Spleen (tissue), 11 donors: Measurements from ENCODE around the gene ASIC4. TPM values are rescaled to one million over a fixed set of nuclear protein-coding genes. Genes with fewer than 3 reads are reported as not detected.

Experiments
- DNase-seq: peaks from one replicate; pipeline ENCODE4 v3.0.0-alpha.2; 2020
- H3K27ac ChIP-seq, 8 donors: fragments of 200-600 bp; sonication (generic) in 7 of 8; 1 replicate in 4 of 8; 2 replicates in 4 of 8; pipeline versions ENCODE4 v1.5.0 to v1.8.0; 2016 to 2021; ENCODE audit warnings: inconsistent platforms in 4 of 8, mild to moderate bottlenecking in 4 of 8, moderate library complexity in 1 of 8
- H3K27me3 ChIP-seq, 7 donors: fragments of 200-600 bp; sonication (generic) in 6 of 7; replicated peaks in 1 of 7; 1 replicate in 4 of 7; 2 replicates in 3 of 7; pipeline versions ENCODE4 v1.5.0 to v1.8.0; 2016 to 2021; ENCODE audit warnings: inconsistent platforms in 3 of 7, mild to moderate bottlenecking in 1 of 7
- H3K36me3 ChIP-seq, 6 donors: fragments of 200-600 bp; sonication (generic) in 5 of 6; 1 replicate in 4 of 6; 2 replicates in 2 of 6; pipeline versions ENCODE4 v1.5.0 to v1.8.0; 2016 to 2021; ENCODE audit warnings: inconsistent platforms in 2 of 6
- H3K4me1 ChIP-seq, 6 donors: fragments of 200-600 bp; sonication (generic) in 5 of 6; 1 replicate in 3 of 6; 2 replicates in 3 of 6; pipeline versions ENCODE4 v1.5.0 to v1.8.0; 2016 to 2021; ENCODE audit warnings: inconsistent platforms in 3 of 6
- H3K4me3 ChIP-seq, 8 donors: fragments of 200-600 bp; sonication (generic) in 7 of 8; 1 replicate in 4 of 8; 2 replicates in 4 of 8; pipeline versions ENCODE4 v1.5.0 to v1.8.0; 2016 to 2021; ENCODE audit warnings: inconsistent platforms in 4 of 8, mild to moderate bottlenecking in 4 of 8, moderate library complexity in 2 of 8
- H3K9me3 ChIP-seq, 8 donors: fragments of 200-600 bp; sonication (generic) in 7 of 8; 1 replicate in 4 of 8; 2 replicates in 4 of 8; pipeline versions ENCODE4 v1.5.0 to v1.8.0; 2016 to 2021; ENCODE audit warnings: inconsistent platforms in 4 of 8
- POLR2A ChIP-seq, 3 donors: fragments of 450-650 bp; IDR thresholded peaks; one replicate each; pipeline ENCODE4 v1.5.1; 2017; ENCODE audit warnings: antibody characterized with exemption in 3 of 3, mild to moderate bottlenecking in 1 of 3
- POLR2AphosphoS5 ChIP-seq, 3 donors: sonication (generic); formaldehyde crosslinking; IDR thresholded peaks; one replicate each; pipeline ENCODE4 v1.5.1; 2017; ENCODE audit warnings: antibody characterized with exemption in 3 of 3
- WGBS, 5 donors: extraction: QIAGEN DNeasy Blood & Tissue Kit in 3 of 5; methylation state at CpG; one replicate each; pipeline versions ENCODE4 v1.1.5 to v1.1.7; 2013 to 2018; 5-methylcytosine and 5-hydroxymethylcytosine counted together
- intact Hi-C: fragments of 100-400 bp; cut with DNase I; formaldehyde crosslinking; loops from one replicate; pipeline ENCODE4 v1.15.0; 2023; ENCODE audit warnings: low total_unique reads
- polyA plus RNA-seq, 3 donors: library from polyadenylated mRNA; stranded (reverse); fragments of 200-250 nt; gene quantifications; one replicate each; pipeline ENCODE4 v1.2.1, GENCODE V29; 2013
- total RNA-seq, 7 donors: library from RNA; depleted of rRNA in 3 of 7; stranded (reverse); fragments of >200 nt in 3 of 7; fragmentation: NEBNext Ultra II Directional in 4 of 7; extraction: Animal tissue kit (Norgen Biotek cat#: 25700) in 4 of 7; gene quantifications; one replicate each; pipeline versions ENCODE4 v1.1.0 to v1.2.1, GENCODE V29; 2016 to 2021
- TF ChIP-seq, protein P1 (sequence below), 11 experiments: fragments of 200-600 bp in 7 of 11; fragments of 450-650 bp in 4 of 11; sonication (generic) in 4 of 11; IDR thresholded peaks in 8 of 11; conservative IDR thresholded peaks in 3 of 11; 1 replicate in 7 of 11; 2 replicates in 4 of 11; pipeline versions ENCODE4 v1.4.0 to v1.8.0; 2016 to 2021; ENCODE audit warnings: antibody characterized with exemption in 11 of 11, inconsistent platforms in 4 of 11, mild to moderate bottlenecking in 1 of 11
- donor health status: healthy with polysubstance abuse.
- donor health status: DM: no; HTN: no; CAD: no; lungs with moderate emphysema.
- donor health status: DM: no; HTN: no; CAD: no.
- donor health status: Bipolar disorder and iron deficiency.
- donor health status: healthy.
- donor health status: DM: no; HTN: no; CAD: no.
- donor health status: DM: yes; HTN: yes; CAD: no.

The ASIC4 gene
- total and polyA plus RNA-seq, 10 donors, result 0.04 to 0.32 (median 0.05) TPM; not detected in 6

DNA sequence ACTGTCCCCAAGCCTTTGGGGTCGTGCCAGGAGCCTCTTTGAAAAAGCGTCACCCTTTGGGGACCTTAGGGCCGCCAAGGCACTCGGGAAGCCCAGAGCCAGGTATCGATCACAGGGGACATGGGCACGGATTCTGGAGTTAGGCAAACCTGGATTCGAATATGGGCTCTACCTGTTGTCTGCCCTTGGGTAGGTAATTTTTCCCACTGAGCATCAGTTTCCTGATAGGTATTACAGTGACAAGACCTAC is 38.8 kb downstream of the ASIC4 start:
- Histone ChIP-seq H3K27ac (no peak overlapping the region), H3K36me3 (no peaks in the 10 kb centered on the region), H3K27me3 (peaks cover 0 to 98% (median 35%) of the 10 kb centered on the region in 7 donors), H3K9me3 (no peaks in the 10 kb centered on the region), H3K4me3 (peak overlapping the region in 7 of 8 donors; percentile 48 to 78 (median 56)), H3K4me1 (peaks cover 9 to 25% (median 19%) of the 10 kb centered on the region in 6 donors)
- no peak for DNase-seq
- intact Hi-C loops, result no loop called here
- TF ChIP-seq, protein P1, sequence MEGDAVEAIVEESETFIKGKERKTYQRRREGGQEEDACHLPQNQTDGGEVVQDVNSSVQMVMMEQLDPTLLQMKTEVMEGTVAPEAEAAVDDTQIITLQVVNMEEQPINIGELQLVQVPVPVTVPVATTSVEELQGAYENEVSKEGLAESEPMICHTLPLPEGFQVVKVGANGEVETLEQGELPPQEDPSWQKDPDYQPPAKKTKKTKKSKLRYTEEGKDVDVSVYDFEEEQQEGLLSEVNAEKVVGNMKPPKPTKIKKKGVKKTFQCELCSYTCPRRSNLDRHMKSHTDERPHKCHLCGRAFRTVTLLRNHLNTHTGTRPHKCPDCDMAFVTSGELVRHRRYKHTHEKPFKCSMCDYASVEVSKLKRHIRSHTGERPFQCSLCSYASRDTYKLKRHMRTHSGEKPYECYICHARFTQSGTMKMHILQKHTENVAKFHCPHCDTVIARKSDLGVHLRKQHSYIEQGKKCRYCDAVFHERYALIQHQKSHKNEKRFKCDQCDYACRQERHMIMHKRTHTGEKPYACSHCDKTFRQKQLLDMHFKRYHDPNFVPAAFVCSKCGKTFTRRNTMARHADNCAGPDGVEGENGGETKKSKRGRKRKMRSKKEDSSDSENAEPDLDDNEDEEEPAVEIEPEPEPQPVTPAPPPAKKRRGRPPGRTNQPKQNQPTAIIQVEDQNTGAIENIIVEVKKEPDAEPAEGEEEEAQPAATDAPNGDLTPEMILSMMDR (IDR thresholded peaks at IDR 0.05 in 8 of 11, conservative IDR thresholded peaks at IDR 0.05 in 3 of 11), result no peak
- no peak for TF ChIP-seq POLR2AphosphoS5 (IDR thresholded peaks at IDR 0.05)
- TF ChIP-seq POLR2A (IDR thresholded peaks at IDR 0.05), result no peak
- 34 to 52% (median 37%) methylated on average over 6 to 7 of the region's 7 CpGs for WGBS, 5 donors

DNA sequence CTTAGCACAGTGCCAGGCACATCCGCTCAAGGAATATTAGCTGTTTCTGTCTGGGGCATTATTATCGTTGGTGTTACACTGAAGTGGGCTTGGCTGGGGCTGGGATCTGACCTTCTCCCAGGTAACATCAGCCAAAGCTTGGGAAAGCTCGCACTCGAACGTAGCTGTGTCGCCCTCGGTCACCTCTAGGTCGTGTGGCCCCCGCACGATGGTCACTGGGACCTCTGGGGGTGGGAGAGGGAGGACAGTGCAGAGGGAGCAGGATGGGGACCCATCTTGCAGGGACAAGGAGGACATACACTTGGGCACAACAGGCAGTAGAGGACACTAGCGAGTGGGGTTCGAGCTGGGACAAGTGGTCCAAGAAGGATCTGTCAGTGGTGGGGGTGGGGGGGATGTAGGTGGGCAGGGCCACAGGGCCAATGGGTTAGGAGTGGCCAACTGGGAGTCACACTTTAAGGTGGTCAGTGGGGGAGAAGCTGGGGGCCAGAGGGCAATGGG is 39.2 kb downstream of the ASIC4 start:
- no peaks in the 10 kb centered on the region for H3K9me3 ChIP-seq
- no peak overlapping the region for H3K27ac ChIP-seq
- peak overlapping the region in 1 of 8 donors; percentile 78 for H3K4me3 ChIP-seq
- intact Hi-C loops, result no loop called here
- peaks cover 0 to 99% (median 35%) of the 10 kb centered on the region in 7 donors for H3K27me3 ChIP-seq
- 82 to 89% (median 89%) methylated on average over 12 of the region's 12 CpGs for WGBS, 5 donors
- DNase-seq, result no peak
- no peaks in the 10 kb centered on the region for H3K36me3 ChIP-seq
- TF ChIP-seq POLR2AphosphoS5 (IDR thresholded peaks at IDR 0.05) (no peak), POLR2A (IDR thresholded peaks at IDR 0.05) (no peak)
- TF ChIP-seq, protein P1 (IDR thresholded peaks at IDR 0.05 in 8 of 11, conservative IDR thresholded peaks at IDR 0.05 in 3 of 11), result no peak
- peaks cover 9 to 25% (median 19%) of the 10 kb centered on the region in 6 donors for H3K4me1 ChIP-seq

DNA sequence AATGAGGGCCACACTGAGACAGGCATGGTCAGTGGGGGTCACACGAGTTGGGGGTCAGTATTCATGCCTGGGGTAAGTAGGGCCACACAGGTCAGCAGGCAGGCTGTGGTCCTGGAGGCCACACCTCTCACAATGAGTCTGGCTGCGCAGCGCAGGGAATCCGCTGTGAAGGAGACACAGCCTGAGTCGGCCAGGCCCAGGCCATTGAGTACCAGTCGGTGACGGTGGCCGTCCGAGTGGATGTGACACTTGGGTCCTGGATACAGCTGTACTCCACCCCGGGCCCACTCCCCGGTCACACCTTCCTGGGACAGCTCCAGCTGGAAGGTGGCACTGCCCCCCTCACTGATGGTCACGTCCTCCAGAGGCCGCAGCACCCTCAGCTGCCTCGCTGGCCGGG is 40.1 kb downstream of the ASIC4 start:
- Histone ChIP-seq H3K36me3 (no peaks in the 10 kb centered on the region), H3K27me3 (peaks cover 0 to 92% (median 35%) of the 10 kb centered on the region in 7 donors), H3K4me1 (peaks cover 9 to 25% (median 19%) of the 10 kb centered on the region in 6 donors), H3K27ac (no peak overlapping the region), H3K9me3 (no peaks in the 10 kb centered on the region), H3K4me3 (no peak overlapping the region)
- TF ChIP-seq POLR2AphosphoS5 (IDR thresholded peaks at IDR 0.05), result no peak
- no peak for TF ChIP-seq POLR2A (IDR thresholded peaks at IDR 0.05)
- TF ChIP-seq, protein P1 (IDR thresholded peaks at IDR 0.05 in 8 of 11, conservative IDR thresholded peaks at IDR 0.05 in 3 of 11), result no peak
- 93 to 95% (median 94%) methylated on average over 9 to 15 of the region's 15 CpGs for WGBS, 5 donors
- peak; percentile 79 for DNase-seq
- intact Hi-C loops, result no loop called here

DNA sequence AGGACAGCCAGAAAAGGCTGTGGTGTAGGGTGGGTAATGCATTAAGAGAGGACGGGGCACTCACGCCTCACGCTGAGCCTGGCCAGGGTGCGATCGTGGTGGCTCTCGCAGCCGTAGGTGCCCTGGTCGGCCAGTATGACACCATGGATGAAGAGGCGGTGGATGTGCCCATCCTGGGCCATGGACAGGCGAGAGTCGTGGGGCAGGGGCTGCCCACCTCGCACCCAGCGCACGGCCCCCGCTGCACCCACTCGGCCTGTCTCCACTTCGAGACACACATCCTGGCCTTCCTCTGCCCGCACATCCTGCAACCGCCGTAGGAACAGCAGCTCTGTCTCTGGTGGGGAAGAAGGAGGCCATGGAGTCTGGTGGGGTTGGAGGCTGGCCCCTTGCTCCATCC is 41.7 kb downstream of the ASIC4 start:
- intact Hi-C loops, result no loop called here
- Histone ChIP-seq H3K27ac (no peak overlapping the region), H3K4me3 (no peak overlapping the region), H3K9me3 (no peaks in the 10 kb centered on the region), H3K4me1 (peaks cover 9 to 31% (median 25%) of the 10 kb centered on the region in 6 donors), H3K36me3 (no peaks in the 10 kb centered on the region), H3K27me3 (peaks cover 0 to 76% (median 30%) of the 10 kb centered on the region in 7 donors)
- WGBS, 5 donors, result 90 to 96% (median 94%) methylated on average over 12 to 20 of the region's 20 CpGs
- TF ChIP-seq, protein P1 (IDR thresholded peaks at IDR 0.05 in 8 of 11, conservative IDR thresholded peaks at IDR 0.05 in 3 of 11), result no peak
- TF ChIP-seq POLR2AphosphoS5 (IDR thresholded peaks at IDR 0.05), result no peak
- DNase-seq, result no peak
